Sciatic nerve (tissue), 2 donors: ENCODE measurements around the gene EMILIN2. TPM values are rescaled to one million over a fixed set of nuclear protein-coding genes. Genes with fewer than 3 reads are reported as not detected.

Experiments
- ATAC-seq: fragments of 200-7000 bp; cut with Tn5 transposase; one replicate; pipeline ENCODE4 v1.9.1; 2020; ENCODE audit warnings: mild to moderate bottlenecking, moderate library complexity
- DNase-seq: peaks from one replicate; pipeline ENCODE4 v3.0.0-alpha.2; 2020; ENCODE audit warnings: low spot score
- intact Hi-C: fragments of 100-400 bp; cut with DNase I; formaldehyde crosslinking; loops from one replicate; pipeline ENCODE4 v1.14.2; 2022
- total RNA-seq: library from RNA; stranded (reverse); fragmentation: NEBNext Ultra II Directional; extraction: Animal tissue kit (Norgen Biotek cat#: 25700); gene quantifications from one replicate; pipeline ENCODE4 v1.2.1, GENCODE V29; 2021
- donor health status: DM: no; HTN: no; CAD: no.
- donor health status: DM: no; HTN: no; CAD: no.

EMILIN2 gene
- total RNA-seq, 1 donor from 2014 or later, result 25.1 TPM

DNA sequence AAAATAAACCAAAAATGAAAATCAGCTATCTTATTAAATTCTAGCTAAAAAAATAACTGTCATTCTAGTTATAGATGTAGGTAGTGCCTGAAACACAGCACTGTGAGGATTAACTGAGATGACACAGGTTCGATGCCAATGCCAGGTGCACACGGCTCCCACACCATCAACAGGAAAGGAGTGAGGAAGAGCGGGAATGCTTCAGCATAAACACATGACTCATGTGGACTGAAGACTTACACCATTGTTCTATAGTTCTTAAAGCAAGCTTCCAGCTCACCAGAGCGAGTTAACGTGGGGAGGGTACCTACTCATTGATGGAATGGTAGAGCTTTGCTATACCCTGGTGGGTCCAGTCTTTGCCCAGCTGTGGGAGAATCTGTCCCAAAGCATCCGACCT, 76.7 kb downstream of the EMILIN2 start:
- ATAC-seq (no peak), DNase-seq (peak; percentile 8)
- intact Hi-C loops, result no loop called here

- intact Hi-C loops, result no loop called here
- no peak for DNase-seq
These were observed 78.1 kb downstream of the EMILIN2 start for GRCh38 chr18:2924920-2925319.

GRCh38 chr18:2926528-2926927, 79.7 kb downstream of the EMILIN2 start:
- intact Hi-C loops, result no loop called here

More at GRCh38 chr18:2924920-2925319, 78.1 kb downstream of the EMILIN2 start:
- ATAC-seq, result no peak

GRCh38 chr18:2927745-2928144, 80.9 kb downstream of the EMILIN2 start:
- ATAC-seq (no peak), DNase-seq (no peak)
- intact Hi-C loops, result no loop called here

More at GRCh38 chr18:2926528-2926927, 79.7 kb downstream of the EMILIN2 start:
- ATAC-seq, result no peak
- DNase-seq, result no peak

DNA sequence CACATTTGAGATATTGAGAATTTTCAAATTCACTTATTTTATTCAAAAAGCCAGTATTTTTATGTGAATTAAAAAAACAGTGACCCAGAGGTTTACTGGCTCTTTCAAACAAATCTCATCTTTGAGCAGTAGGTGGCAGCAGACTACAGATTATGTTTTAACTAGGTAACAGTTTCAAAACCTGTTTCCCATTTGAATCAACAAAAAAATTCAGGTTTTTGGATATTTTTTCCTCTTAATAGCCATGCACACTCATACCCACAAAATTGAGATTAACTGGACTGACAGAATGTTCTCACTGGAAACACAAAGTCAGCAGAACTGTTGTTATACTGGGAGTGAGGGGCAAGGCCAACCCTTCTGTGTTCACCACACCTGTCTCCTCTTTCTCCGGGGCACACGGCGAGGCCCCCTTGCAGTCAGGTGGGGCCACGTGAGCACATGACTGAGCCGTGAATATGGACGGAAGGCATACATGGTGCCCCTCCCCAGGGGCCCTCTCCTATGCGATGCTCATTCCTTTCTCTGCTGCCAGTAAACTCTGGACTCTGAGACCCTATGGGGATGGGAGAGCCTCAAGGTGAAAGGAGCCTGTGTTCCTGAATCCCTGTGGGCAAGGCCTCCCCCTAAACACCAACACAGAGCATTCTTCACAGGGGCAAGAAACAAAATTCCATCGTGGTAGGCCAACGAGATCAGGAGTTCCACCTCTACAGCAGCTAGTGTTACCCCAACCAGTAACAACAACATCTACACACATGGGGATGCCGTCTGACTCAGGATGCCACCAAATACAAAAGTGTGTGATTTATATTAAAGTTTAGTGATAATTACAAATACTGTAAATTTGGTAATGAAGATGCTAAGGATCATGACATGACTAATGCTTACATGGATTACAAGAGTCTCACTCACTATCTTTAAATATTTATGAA, 85.7 kb downstream of the EMILIN2 start:
- ATAC-seq (peak; percentile 70), DNase-seq (no peak)
- intact Hi-C loops, result loop anchor here (5.0 kb wide), 1 partner anchor 220 kb away; no protein-coding TSS in a partner anchor

GRCh38 chr18:2933995-2934394, 87.2 kb downstream of the EMILIN2 start:
- DNase-seq (no peak), ATAC-seq (no peak)
- intact Hi-C loops, result loop anchor here (2.0 to 5.0 kb wide), 2 partner anchors 218 to 309 kb away; no protein-coding TSS in a partner anchor

GRCh38 chr18:2935438-2936192, 88.8 kb downstream of the EMILIN2 start:
- ATAC-seq, result no peak
- no peak for DNase-seq
- intact Hi-C loops, result loop anchor here (2.0 kb wide), 1 partner anchor 307 kb away; no protein-coding TSS in a partner anchor

DNA sequence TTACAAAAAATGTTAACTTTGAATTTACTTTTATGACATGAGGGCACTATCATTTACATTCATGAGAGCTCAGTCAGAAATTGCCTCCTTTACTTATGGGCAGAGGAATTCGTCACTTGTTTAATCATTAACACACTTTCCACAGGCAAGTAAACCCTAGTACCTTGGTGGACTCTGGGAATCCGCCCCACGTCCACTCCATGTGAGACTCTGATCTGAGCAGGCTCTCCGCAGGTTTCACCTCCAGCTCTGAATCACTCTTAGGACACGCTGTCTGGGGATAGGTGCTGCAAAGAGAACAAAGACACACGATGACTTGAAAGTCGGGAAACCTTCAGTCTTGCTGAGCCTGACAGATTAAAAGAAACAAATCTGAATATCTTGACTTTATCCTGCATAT, 92.5 kb downstream of the EMILIN2 start:
- intact Hi-C loops, result no loop called here
- no peak for DNase-seq
- ATAC-seq, result no peak

GRCh38 chr18:2948038-2948437, 101.2 kb downstream of the EMILIN2 start:
- DNase-seq (no peak), ATAC-seq (peak; percentile 50)
- intact Hi-C loops, result no loop called here

DNA sequence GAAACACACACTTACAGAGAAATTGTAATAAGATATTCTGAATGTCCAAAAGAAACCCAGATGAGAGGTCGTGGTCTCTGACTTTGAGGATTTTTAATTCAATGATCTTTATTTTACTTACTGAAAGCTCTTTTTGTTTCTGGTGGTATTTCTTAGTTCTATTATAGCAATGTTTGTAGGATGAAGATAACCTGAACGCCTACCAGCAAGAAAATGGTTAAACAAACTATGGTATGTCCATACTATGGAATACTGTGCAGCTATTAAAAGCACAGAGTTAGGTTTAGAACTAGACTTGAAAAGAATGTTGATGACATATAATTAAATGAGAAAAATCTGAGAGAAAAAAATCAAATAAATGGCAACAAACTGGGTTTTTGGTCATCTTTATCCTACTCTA, 105.8 kb downstream of the EMILIN2 start:
- DNase-seq, result no peak
- intact Hi-C loops, result loop anchor here (5.0 kb wide), 1 partner anchor 115 kb away; no protein-coding TSS in a partner anchor
- ATAC-seq, result no peak

- intact Hi-C loops, result loop anchor here (5.0 kb wide), 1 partner anchor 113 kb away; no protein-coding TSS in a partner anchor
- no peak for DNase-seq
These were observed 107.3 kb downstream of the EMILIN2 start for GRCh38 chr18:2953935-2954653.

DNA sequence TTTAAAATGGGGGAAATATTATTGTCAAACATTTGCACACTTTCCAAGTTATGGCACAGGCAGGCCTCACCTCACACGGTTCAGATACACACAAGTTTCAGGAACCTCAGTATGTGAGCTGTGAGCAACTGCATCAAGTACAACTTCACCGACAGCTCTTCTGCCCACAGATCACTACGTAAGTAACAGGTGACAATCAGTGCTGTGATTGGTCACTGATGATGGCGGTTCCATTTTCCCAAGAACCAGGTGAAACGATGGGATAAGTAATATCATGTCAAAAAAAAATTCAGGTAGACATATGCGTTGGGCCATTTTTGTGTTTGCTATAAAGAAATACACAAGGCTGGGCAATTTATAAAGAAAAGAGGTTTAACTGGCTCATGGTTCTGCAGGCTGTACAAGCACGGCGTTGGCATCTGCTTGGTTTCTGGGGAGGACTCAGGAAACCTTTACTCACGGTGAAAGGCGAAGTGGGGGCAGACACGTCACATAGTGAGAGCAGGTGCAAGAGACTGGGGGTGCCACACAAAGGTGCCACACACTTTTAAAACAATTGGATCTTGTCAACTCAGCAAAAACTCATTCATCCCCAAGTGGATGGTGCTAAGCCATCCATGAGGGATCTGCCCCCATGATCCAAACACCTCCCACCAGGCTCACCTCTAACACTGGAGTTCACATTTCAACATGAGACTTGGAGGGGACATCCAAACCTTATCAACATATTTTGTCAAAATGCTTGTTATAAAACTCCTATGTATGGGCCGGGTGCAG, 108.3 kb downstream of the EMILIN2 start:
- DNase-seq (no peak), ATAC-seq (no peak)
- intact Hi-C loops, result loop anchor here (5.0 kb wide), 1 partner anchor 112 kb away; no protein-coding TSS in a partner anchor

More at GRCh38 chr18:2953935-2954653, 107.3 kb downstream of the EMILIN2 start:
- no peak for ATAC-seq

GRCh38 chr18:2956056-2956455, 109.2 kb downstream of the EMILIN2 start:
- intact Hi-C loops, result no loop called here
- ATAC-seq (no peak), DNase-seq (no peak)

- ATAC-seq (peak; percentile 95), DNase-seq (no peak)
- intact Hi-C loops, result no loop called here
These were observed 112.1 kb downstream of the EMILIN2 start for GRCh38 chr18:2958819-2959298.

- intact Hi-C loops, result no loop called here
- no peak for ATAC-seq
These were observed 112.5 kb downstream of the EMILIN2 start for GRCh38 chr18:2959341-2959740.

DNA sequence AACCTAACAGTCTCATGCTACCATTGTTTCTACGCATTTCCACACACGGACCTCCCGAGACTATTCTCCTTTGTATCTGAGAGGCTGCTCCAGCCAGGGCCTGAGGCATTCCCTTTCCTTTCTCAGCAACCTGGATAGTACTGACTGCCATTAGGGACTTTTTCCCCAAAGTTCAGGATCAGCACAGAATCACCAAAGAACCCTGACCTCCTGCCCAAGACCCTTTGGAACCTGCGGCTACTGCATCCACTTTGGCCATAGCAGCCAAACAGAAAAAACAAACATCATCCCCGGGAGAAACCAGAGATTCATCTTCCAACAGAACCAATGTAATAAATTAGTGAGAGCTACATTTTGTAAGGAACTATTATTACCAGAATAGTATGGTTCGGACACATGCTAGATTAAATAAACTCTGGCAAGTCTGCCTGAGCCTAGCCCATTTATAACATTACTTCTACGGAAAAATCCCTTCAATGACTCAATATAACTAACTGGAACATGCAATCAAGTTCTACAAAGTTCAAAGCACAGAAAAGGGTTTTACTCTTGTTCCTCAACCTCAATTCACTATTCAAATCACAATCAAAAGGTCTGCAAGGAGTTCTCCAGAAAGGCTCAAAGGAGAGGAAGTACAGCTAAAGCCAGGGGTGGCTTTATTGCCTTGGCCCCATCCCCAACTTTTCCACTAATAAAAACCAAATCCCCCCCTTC, 114.3 kb downstream of the EMILIN2 start:
- ATAC-seq, result peak; percentile 32
- DNase-seq, result no peak
- intact Hi-C loops, result no loop called here

More at GRCh38 chr18:2959341-2959740, 112.5 kb downstream of the EMILIN2 start:
- no peak for DNase-seq

DNA sequence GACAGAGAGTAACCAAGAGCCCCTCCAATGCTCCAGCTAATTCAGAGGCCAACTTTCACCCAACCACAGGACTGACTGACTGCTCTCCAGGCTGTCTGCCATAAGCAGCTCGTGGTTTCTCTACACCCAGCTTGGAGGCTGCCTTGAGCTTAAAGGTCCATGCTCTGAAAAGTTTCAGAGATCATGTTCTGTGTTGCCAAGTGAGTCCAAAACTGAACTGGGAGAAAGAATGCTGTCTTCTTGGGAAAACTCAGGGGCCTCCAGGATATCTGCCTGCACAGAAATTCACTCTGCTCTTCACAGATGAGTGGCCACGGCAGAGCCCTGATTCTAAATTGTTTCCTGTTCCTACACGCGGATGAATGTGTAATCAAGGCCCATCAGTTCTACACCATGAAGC, 115.0 kb downstream of the EMILIN2 start:
- ATAC-seq (peak; percentile 57), DNase-seq (no peak)
- intact Hi-C loops, result no loop called here
